Activated CD4-positive, CD25-positive, alpha-beta regulatory T cell treated with anti-CD3 and anti-CD28 coated beads, Interleukin-2, amount 50 U/mL, for 16 hours (primary cell): Measurements from ENCODE around the gene ATP6V1C2.
"Not testable (repeated sequence)": the region's sequence is repeated elsewhere in the genome, so short reads cannot be mapped to it uniquely, and the experiment has no call there.

Experiments used
- DNase-seq: peaks from one replicate; pipeline ENCODE4 v3.0.0-alpha.2; 2020; ENCODE audit warnings: low read depth, low spot score

The ATP6V1C2 gene

DNA sequence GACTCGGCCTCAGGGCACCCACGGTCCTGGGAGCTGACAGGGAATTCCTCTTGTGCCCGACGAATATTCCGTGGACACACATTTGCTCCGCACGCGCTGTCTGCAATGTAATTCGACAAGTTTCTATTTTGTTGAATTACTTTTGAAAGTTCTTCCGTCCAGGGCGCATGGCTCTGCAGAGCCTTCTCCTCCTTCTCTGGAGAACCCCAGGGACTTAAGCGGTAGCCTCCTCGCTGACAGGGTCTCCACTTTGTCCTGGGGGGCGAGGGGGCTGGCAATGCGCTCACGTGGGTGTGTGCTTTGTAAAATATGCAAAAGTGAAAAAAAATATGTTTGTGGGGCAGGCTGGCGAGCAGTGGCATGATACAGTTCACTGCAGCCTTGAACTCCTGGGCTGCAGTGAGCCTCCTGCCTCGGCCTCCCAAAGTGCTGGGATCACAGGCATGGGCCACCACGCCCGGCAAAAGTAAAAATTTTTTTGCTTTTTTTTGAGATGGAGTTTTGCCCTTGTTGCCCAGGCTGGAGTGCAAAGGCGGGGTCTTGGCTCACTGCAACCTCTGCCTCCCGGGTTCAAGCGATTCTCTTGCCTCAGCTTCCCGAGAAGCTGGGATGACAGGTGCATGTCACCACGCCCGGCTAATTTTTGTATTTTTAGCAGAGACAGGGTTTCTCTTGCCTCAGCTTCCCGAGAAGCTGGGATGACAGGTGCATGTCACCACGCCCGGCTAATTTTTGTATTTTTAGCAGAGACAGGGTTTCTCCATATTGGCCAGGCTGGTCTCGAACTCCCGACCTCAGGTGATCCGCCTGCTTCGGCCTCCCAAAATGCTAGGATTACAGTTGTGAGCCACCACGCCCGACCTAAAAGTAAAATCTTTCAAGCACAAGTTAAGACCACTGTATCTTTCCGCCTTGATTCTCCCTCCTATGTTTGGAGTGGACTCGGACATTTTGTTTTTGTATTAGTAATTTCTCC lies 92.0 kb downstream of the ATP6V1C2 start:
- DNase-seq: not testable (repeated sequence)

DNA sequence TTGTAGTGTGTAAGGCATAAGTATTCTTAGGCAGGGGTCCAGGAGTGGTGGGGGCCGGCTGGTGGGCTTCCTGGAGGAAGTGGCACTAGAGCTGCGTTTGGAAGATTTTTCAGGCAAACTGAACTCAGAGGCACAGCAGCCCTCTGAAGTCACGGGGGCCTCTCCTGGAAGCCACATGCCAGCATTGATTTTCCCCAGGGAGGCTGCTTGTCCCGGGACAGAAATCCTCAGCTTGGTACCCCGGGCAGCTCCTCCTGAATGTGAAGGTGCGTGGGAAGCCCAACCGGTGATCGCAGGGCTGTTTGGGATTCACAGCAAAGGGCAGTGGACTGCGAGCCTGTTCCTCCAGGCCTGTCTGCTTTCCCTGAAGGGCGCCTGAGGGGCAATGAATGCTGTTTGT lies 92.7 kb downstream of the ATP6V1C2 start:
- DNase-seq: no peak

DNA sequence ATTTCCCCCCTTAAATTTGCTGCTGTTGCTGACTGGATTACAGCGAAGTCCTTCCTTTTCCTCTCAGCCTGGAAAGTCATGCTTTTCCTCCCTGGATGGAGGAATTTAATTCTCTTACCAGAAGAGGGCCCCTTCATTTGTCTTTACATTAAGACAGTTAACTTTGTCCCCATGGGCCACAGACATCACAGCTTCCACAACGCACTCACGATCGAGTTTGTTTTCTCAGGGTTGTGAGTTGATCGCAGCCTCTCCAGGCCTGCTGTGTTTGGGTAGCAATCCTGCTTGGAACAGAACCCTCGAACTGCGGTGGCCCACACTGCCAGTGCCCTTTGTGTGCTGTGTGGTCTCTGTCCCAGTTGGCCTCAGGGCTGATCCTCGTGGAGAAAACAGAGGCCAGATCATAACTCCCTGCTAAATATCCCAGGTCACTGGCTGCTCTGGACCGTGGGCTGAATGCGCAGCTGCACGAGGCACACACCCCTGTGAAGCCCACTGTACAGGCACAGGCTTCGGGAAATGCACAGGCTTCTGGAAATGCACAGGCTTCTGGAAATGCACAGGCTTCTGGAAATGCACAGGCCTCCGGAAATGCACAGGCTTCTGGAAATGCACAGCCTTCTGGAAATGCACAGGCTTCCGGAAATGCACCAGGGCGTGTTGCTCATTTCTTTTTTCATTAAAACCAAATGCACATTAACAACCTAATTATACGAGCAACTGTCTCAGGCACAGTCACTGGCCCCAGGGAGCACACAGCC lies 93.3 kb downstream of the ATP6V1C2 start:
- no peak for DNase-seq

DNA sequence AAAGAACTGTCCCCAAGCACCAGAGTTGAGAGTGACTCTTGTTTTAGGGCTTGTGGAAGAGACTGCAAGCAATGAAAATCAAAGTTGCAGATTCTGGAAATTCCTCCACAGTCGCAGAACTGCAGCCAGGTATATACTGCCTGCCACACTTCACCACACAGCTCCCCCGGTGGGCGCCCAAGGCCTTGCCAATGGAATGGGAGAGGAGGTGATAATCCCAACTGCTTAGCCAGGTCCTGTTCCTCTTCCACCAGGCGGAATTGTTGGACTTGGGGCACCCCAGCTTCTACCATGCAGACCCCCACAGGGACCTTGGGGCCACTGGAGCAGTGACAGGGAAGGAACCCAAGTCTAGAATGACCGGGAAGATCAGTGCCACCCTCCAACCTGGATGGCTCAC lies 96.0 kb downstream of the ATP6V1C2 start:
- DNase-seq: no peak

DNA sequence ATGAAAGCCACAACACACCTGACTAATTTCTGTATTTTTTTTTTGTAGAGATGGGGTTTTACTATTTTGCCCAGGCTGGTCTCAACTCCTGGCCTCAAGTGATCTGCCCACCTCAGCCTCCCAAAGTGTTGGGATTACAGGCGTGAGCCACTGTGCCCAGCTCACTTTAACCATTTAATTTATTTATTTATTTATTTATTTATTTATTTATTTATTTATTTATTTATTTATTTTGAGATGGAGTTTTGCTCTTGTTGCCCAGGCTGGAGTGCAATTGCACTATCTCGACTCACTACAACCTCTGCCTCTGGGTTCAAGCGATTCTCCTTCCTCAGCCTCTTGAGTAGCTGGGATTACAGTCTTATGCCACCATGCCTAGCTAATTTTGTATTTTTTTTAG lies 96.9 kb downstream of the ATP6V1C2 start:
- not testable (repeated sequence) for DNase-seq

DNA sequence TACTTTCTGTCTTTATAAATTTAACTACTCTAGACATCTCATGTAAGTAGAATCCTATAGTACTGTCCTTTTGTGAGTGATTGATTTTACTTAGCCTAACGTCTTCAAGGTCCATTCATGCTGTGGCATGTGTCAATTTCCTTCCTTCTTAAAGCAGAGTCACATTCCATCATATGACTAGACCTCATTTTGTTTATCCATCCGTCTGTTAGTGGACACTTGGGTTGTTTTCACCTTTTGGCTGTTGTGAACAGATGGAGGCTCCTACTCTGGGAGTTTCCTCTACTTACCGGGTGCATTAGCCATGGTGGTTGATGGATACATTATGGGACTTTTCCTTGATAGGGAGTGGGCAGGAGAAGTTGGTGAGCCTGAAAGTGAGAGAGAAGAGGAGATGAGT lies 97.6 kb downstream of the ATP6V1C2 start:
- DNase-seq: no peak

DNA sequence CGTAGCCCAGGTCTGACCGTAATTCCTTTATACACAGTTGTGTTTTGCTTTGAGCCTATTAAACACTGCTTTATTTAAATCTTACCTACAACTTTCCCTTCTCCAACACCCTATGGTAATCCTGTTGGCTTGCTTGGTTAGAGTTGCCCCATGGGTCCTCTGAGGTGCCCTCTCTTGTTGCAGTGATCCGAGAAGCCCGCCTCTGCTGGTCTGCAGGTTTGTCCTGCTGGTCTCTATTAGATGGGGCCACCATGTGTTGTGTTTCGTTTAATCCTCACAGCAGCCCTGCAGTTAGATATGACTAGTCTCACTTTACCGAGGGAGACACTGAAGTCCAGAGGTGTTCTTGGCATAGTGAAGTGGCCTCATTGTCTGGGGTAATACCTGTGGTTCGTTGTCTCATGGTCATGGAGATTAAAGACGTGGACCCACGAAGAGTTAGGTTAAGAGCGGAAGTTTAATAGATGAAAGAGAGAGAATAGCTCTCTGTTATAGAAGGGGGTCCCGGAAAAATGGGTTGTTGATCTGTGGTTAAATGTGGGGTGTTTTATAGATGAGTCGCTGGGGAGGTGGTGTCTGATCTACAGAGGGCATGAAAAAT lies 98.4 kb downstream of the ATP6V1C2 start:
- DNase-seq: no peak

DNA sequence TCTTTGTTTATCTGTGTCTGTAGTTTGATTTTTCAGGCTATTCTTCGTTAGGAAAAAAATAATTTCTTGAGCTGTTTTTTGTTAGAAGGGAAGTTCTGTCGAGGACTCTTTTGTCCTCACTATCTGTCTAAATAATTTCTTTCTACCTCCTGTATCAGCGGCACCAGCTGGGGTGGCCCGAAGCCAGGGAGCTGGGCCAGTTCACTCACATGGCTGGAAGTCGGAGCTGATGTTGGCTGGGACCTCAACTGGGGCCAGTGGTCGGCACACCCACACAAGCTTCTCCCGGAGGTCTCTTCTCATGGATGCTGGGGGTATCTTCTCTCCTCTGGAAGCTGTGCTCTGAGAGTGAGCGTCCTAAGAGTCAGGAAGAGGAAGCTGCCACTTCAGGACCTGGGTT lies 99.1 kb downstream of the ATP6V1C2 start:
- no peak for DNase-seq

DNA sequence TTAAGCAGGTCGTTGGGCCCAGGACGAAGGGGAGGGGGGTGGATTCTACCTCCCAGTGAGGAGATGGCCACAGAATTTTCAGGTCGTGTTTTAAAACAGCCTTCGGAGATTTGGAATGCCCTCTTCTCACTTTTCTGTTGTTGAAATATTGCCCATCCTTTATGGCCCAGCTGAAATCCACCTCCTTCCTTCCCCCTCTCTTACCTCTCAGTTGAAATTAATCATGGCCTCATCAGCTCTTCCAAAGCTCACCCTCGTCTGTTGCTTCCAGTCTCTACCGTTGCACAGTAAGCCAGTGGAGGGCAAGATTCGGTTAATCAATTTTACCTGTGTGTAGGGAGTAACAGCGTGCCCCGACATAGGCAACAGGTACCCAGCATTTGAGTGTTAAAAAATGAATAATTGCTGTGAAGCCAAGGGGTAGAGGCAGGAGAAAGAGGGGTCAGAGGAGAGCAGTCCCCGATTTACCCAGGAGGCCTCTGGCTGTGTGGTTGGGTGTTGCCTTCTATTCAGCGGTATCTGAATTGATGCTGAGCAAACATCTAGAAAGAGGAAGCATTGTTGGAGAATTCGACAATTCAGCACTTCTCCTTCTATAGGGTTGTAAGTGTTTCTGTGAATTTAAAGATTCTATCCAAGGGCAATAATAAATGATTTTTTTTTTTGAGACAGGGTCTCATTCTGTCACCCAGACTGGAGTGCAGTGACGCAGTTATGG lies 99.7 kb downstream of the ATP6V1C2 start:
- no peak for DNase-seq

DNA sequence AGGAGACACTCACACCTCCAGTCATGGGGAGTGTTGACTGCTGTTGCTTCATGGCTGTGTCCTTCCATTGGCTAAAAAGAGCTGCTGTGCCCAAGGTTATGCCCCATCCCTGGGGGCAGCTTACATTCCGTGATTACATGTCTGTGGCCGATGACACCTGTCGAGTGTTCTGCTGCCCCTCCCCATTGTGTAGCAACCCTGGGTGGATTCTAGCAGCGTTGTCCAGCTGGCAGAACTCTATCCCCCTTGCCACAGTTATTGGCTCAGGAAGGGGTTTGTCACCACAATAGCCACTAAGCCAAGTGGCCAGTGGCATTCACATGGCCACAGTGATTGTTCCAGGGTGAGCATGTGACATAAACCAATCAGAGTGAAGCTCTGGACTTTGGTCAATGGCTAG lies 102.8 kb downstream of the ATP6V1C2 start:
- no peak for DNase-seq

DNA sequence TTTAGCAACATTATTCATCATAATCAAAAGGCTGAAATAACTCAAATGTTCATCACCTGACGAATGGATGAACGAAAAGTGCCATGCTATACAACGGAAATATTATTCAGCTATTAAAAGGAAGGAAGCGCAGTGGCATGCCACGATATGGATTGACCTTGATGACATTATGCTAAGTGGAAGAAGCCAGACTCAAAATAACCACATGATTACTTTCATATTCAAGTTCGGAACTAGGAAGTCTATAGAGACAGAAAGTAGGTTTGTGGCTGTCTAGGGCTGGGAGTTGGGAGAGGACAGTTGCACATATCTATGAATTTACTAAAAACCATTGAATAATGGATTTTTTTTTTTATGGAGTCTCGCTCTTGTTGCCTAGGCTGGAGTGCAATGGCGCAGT lies 104.6 kb downstream of the ATP6V1C2 start:
- no peak for DNase-seq

DNA sequence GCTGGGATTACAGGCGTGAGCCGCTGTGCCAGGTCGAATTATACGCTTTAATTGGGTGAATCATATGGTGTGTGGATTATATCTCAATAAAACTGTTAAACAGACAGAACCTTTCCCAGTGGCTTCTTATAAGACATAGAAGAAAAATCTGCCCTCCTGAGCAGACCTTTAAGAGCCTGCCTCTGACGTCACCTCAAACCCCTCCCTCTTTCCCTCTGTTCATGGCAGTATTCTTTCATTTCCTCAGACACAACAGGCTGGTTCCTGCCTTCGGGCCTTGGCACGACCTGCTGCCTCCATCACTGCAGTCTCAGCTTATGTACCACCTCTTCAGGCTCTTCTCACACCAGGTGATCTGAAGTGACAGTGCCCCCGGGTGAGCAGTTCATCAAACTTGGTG lies 105.2 kb downstream of the ATP6V1C2 start:
- no peak for DNase-seq

DNA sequence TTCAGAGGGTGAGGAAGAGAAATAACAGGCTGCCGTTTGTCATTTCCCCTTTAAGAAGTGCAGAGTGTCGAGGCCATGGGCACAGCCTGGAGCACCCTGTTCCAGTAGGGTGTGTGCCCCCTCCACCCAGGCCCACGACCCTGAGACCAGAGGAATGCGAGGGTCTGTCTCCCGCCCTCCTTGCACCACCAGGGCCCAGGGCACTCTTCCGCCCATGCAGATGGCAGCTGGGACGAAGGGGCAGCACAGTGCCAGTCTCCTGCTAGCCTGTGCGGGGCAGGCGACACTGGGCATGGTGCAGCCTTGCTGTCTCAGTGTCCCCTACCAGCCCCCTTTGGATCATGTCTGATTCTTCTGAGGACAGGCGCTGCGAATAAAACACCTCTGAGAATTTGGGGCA lies 106.9 kb downstream of the ATP6V1C2 start:
- no peak for DNase-seq

DNA sequence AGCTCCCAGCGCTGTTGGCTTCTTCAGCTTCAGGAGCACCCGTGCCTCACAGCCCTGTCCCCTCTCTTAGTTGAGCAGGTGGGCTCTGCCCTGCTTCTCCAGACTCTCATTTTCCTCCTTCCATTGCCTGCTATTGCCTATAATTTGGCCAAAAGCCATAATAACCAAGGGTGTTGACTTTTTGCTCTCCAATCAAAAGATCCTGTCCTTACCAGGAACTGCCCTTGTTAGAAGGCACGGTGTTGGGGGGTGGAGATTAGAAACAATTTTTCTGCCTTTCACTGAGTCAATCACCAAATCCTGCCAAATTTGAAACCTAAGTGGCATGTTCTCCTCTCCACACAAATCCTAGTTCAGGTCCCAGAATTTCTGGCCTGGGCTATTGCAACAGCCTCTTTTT lies 107.9 kb downstream of the ATP6V1C2 start:
- no peak for DNase-seq

DNA sequence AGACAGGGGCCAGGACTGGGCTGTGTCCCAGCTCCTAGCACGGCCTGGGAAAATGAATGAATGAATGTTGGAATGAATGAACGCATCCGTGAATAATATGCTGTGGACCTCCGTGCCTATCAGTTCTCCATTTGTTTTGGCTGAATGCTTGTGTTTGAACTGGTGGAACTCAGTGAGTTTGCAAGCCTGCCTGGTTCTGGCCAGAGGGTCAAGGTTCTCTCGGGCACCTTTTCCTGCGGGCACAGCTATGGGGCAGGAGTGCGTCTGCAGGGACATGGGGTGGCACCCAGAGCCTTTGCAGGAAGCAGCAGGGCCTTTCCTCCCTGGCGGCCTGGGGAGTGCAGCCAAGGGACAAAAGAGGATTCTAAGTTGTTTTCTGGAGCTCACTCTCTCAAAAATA lies 108.8 kb downstream of the ATP6V1C2 start:
- DNase-seq: no peak

DNA sequence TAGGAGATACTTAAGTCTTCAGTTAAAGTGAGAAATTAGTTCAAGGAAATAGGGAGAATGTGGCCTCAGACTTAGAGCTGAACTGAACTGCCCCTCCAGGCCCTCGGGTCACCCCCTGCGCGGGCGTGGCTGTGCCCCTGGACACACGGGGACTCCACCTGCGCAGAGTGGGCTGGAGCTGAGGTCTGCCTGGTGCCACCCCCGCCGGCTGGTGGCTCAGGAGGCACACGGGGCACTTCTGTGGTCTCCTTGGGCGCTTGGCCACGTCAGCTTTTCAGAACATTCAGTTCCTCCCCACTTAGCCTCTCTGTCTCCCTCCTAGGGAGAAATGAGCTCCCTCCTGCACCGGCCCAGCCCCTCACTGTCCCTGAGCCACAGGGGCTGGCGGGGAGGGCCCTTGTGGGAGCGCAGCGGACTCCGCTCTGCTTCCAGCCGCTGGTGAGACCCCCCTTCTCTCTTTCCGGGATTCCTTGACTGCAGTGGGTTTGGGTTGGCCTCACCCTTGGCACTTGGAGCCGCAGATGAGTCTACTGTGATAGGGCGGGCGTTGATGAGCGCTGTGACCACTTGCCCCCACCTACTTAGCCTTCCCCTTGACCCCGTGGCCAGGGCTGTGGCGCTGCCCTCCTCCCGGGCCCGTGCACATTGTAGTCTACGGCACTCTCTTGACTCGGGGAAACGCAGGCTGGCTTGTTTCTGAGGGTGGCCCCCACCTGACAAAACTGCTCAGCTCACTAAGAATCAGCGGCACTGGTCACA lies 109.4 kb downstream of the ATP6V1C2 start:
- DNase-seq: no peak

DNA sequence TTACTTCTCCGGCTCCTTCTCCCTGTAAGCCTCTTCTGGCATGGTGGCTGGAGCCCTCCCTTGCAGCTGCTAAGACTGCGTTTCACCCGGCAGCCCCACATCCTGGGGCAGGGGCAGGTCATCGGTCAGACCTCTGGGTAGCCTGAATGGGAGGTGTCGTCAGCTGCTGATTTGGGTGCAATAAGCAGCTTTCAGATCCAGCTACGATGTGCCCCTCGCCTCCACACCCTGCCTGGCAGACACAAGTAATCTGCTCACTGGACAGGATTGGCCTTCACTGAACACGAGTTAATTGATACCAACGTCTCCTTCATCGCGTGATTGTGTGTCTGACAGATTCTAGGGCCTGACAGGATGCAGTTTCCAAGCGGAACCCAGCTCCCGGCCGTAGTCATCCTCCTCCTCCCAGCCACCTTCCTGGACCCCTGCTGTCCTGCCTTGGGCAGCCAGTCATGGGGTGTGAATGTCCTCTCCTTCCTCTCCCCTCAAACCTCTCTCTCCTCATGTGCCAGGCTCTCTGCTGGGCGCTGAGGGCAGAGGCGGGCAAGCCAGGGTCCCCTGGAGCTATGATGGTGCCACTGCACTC lies 110.1 kb downstream of the ATP6V1C2 start:
- DNase-seq: no peak

DNA sequence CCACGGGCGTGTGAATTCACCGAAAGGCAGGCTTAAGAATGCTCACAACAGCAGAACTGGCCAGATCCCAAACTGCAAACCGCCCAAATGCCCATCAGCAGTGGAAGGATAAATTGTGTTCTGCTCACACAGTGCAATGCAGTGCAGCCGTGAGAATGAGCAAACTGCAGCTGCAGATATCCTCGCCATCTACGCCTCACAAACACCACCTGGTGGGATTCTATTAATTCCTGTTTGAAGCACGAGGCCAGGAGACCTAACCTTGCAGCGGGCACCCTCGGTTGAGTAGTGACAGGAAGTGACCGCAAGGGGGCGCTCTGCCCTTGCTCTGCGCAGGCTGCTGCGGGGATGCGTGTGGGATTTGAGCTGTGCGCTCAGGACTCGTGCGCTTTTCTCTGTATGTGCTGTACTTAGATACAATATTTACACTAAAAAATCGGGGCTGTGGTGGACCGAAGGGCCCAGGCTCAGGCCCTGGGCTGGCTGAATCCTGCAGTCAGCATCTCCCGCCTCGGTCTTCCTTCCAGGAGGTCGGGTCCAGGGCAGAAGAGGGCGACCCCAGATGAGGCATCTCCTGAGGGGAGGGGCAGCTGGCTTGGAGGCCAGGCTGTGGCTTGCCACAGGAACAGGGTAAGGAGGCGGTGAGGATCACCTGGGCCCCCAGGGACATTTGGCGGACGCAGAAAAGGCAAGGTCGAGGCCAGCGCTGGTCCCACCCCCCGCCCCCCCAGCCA lies 110.9 kb downstream of the ATP6V1C2 start:
- peak; percentile 65 for DNase-seq

DNA sequence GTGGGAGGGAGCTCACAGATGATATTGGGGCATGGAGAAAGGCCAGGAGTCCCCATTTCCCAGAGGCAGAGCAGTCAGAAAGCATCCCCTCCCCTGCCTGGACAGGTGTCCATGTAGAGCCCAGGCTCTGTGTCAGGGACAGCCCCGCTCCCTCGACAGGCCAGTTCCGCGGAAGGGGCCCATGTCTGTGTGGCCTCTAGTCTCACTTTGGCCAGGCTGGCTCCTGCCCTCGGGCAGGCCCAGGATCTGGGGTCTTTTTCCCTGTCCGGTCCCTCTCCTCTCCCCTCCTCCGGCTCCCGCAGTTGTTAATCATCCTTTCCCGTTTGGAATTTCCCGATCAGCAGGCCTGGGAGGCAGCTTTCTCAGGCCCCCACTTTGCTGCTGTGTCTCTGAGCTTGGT lies 111.6 kb downstream of the ATP6V1C2 start:
- no peak for DNase-seq

DNA sequence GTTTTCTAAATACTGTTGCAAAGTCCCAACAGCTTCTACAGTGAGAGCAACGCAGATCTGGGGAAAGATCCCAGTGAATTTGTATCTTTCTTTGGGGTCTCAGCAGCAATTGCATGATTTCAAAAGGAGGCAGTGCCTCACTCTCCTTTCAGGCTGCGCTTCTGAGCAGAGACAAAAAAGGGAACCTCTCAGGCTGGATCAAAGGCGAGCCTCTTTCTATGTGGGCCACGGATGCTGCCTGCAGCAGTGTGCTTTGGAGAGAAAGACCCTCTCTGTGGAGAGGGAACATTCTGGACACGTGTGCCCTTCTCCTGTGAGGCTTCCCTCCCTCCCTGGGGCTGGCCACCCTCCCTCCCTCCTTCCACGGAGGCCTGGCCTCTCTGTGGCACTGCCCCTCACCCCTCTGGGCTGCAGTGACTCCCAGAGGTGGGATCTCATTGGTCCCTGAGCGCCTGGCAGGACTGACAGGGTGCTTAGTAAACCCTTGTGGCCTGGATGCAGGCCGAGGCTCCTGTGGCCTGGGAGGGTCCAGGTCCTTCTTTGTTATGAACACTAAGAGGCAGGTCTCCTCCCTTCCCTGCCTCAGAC lies 112.7 kb downstream of the ATP6V1C2 start:
- no peak for DNase-seq
